BLaER1 (cell line): ENCODE measurements around the gene CLDN14.

Source experiments
- H3K27ac ChIP-seq: shearing (Covaris generic); formaldehyde crosslinking; 2 replicates; pipeline ENCODE4 v1.8.1; 2022
- H3K27me3 ChIP-seq: shearing (Covaris generic); formaldehyde crosslinking; 2 replicates; pipeline ENCODE4 v1.8.1; 2022
- H3K36me3 ChIP-seq: shearing (Covaris generic); formaldehyde crosslinking; 2 replicates; pipeline ENCODE4 v1.8.1; 2022
- H3K4me1 ChIP-seq: shearing (Covaris generic); formaldehyde crosslinking; 2 replicates; pipeline ENCODE4 v1.8.1; 2022
- H3K4me2 ChIP-seq: shearing (Covaris generic); formaldehyde crosslinking; 2 replicates; pipeline ENCODE4 v1.8.1; 2022
- H3K4me3 ChIP-seq: shearing (Covaris generic); formaldehyde crosslinking; 2 replicates; pipeline ENCODE4 v1.8.1; 2022
- H3K9ac ChIP-seq: shearing (Covaris generic); formaldehyde crosslinking; 2 replicates; pipeline ENCODE4 v1.8.1; 2022
- H3K9me3 ChIP-seq: shearing (Covaris generic); formaldehyde crosslinking; 2 replicates; pipeline ENCODE4 v1.8.1; 2022
- H4K20me1 ChIP-seq: shearing (Covaris generic); formaldehyde crosslinking; 2 replicates; pipeline ENCODE4 v1.8.1; 2022
- Cebpa-rat ChIP-seq: shearing (Covaris generic); IDR thresholded peaks from 2 replicates; pipeline ENCODE4 v1.8.1; 2022

Gene CLDN14

GRCh38 chr21:36428761-36429432 is 51.0 kb downstream of the CLDN14 start:
- Histone ChIP-seq H3K9me3 (no peaks in the 10 kb centered on the region), H3K4me3 (no peak overlapping the region), H3K27me3 (peaks cover 10% of the 10 kb centered on the region), H3K9ac (no peak overlapping the region), H3K4me1 (0 out of 2 replicates have a peak, but pooled peaks cover 7% of the 10 kb centered on the region), H4K20me1 (no peaks in the 10 kb centered on the region), H3K4me2 (no peak overlapping the region), H3K36me3 (no peaks in the 10 kb centered on the region), H3K27ac (no peak overlapping the region)
- TF ChIP-seq Cebpa-rat, result no peak

DNA sequence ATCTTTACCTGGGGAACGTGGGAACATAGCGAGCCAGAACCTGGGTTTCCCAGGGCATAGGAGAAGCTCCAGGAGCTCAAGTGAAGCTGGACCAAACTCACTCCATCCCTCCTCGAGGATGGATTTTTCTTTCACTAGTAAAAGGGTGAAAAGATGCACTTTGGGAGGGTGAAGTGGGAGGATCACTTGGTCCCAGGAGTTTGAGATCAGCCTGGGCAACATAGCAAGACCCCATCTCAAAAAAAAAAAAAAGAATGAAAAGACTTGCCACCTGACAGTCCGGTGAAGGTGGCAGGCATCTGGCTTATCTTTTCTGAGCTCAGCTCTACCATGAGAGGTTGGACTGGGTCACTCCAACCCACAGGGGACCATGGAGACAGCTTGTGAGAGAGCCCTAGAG is 52.4 kb downstream of the CLDN14 start:
- TF ChIP-seq Cebpa-rat, result no peak
- Histone ChIP-seq H3K36me3 (no peaks in the 10 kb centered on the region), H3K4me2 (no peak overlapping the region), H3K27me3 (peaks cover 10% of the 10 kb centered on the region), H3K4me3 (no peak overlapping the region), H3K9ac (no peak overlapping the region), H3K27ac (no peak overlapping the region), H4K20me1 (no peaks in the 10 kb centered on the region), H3K4me1 (0 out of 2 replicates have a peak, but pooled peaks cover 7% of the 10 kb centered on the region), H3K9me3 (no peaks in the 10 kb centered on the region)

DNA sequence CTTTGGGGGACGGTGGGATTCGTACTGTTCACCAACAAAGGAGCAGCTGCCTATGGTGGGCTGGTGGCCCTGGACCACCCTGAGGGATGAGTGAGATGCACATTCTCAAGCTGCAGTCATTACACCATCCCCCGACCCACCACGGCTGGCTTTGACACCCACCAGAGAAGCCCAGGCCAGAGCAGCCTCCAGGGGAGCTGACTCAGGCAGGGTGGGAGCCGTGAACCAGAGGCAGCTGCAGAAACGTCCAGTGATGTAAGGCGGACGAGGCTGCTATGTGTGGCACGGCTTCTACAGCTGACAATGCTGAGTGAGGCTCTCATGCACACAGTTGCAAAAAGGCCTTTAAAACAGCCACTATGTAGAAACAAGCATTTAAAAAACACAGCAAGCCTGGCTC is 54.6 kb downstream of the CLDN14 start:
- Histone ChIP-seq H3K27me3 (peaks cover 7% of the 10 kb centered on the region; the same call in 1 of the 2 replicates), H3K27ac (no peak overlapping the region), H4K20me1 (no peaks in the 10 kb centered on the region), H3K36me3 (no peaks in the 10 kb centered on the region), H3K9me3 (no peaks in the 10 kb centered on the region), H3K4me3 (no peak overlapping the region), H3K4me1 (0 out of 2 replicates have a peak, but pooled peaks cover 7% of the 10 kb centered on the region), H3K4me2 (no peak overlapping the region), H3K9ac (no peak overlapping the region)
- no peak for TF ChIP-seq Cebpa-rat

- no peak overlapping the region for H3K9ac ChIP-seq
- H3K4me1 ChIP-seq, result 0 out of 2 replicates have a peak, but pooled peaks cover under 1% of the 10 kb centered on the region
- TF ChIP-seq Cebpa-rat, result no peak
- H3K4me3 ChIP-seq, result no peak overlapping the region
- no peaks in the 10 kb centered on the region for H4K20me1 ChIP-seq
- H3K9me3 ChIP-seq, result no peaks in the 10 kb centered on the region
- H3K27me3 ChIP-seq, result no peaks in the 10 kb centered on the region
- 0 out of 2 replicates have a peak, but pooled peaks cover under 1% of the 10 kb centered on the region for H3K36me3 ChIP-seq
- H3K27ac ChIP-seq, result no peak overlapping the region
- H3K4me2 ChIP-seq, result no peak overlapping the region
Measured at GRCh38 chr21:36424592-36424991, 55.3 kb downstream of the CLDN14 start.

- no peaks in the 10 kb centered on the region for H3K4me1 ChIP-seq
- no peaks in the 10 kb centered on the region for H3K27me3 ChIP-seq
- no peak overlapping the region for H3K4me2 ChIP-seq
- H3K36me3 ChIP-seq, result peaks cover 7% of the 10 kb centered on the region
- no peaks in the 10 kb centered on the region for H3K9me3 ChIP-seq
- no peak overlapping the region for H3K9ac ChIP-seq
- no peak for TF ChIP-seq Cebpa-rat
- H3K4me3 ChIP-seq, result no peak overlapping the region
- H4K20me1 ChIP-seq, result no peaks in the 10 kb centered on the region
- H3K27ac ChIP-seq, result no peak overlapping the region
Measured at GRCh38 chr21:36423771-36424433, 56.0 kb downstream of the CLDN14 start.

DNA sequence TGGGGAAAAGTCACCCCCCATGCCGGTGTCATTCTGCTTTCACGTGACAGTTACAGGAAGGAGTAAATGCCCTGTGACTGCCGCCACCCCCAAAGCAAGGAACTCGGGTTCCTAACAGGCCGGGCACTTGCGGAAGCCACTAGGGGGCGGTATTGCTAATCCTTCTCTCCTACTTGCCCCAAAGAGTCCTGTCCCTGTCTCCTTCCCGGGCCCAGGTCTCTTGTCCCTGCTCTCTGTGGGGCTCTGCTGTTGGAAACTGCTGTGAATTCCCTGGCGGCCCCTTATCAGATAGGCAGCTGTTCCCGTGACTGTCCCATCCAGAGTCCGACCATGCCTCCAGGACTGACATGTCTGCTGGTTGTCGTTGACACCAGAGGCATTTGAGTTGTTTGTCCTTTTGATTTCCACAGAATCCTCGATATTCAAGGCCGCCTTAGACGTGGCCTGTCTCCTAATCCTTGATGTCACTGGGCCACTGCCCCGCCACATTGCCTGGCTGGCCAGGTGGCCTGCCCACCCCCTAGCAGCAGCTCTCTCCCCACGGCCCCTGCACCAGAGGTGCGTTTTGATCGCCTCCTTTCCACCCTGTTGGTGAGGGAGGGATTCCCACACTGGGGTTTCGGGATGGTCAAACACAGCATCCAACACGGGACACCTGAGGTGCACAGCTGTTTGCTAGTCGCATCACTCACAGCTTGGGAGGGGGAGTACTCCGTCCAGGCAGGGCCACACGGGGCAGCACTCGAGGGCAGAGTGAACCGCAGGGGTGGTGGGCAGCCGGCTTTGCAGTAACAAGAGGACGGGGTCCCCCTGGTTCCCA is 57.4 kb downstream of the CLDN14 start:
- H3K27me3 ChIP-seq, result no peaks in the 10 kb centered on the region
- no peaks in the 10 kb centered on the region for H3K9me3 ChIP-seq
- H3K4me2 ChIP-seq, result no peak overlapping the region
- peaks cover 21% of the 10 kb centered on the region for H3K36me3 ChIP-seq
- no peak overlapping the region for H3K4me3 ChIP-seq
- no peaks in the 10 kb centered on the region for H3K4me1 ChIP-seq
- H4K20me1 ChIP-seq, result no peaks in the 10 kb centered on the region
- no peak for TF ChIP-seq Cebpa-rat
- no peak overlapping the region for H3K9ac ChIP-seq
- no peak overlapping the region for H3K27ac ChIP-seq

GRCh38 chr21:36420571-36421339 is 59.2 kb downstream of the CLDN14 start:
- no peak overlapping the region for H3K27ac ChIP-seq
- no peak overlapping the region for H3K4me2 ChIP-seq
- H3K9me3 ChIP-seq, result no peaks in the 10 kb centered on the region
- H3K27me3 ChIP-seq, result no peaks in the 10 kb centered on the region
- H3K9ac ChIP-seq, result no peak overlapping the region
- no peaks in the 10 kb centered on the region for H3K4me1 ChIP-seq
- H3K4me3 ChIP-seq, result no peak overlapping the region
- no peaks in the 10 kb centered on the region for H4K20me1 ChIP-seq
- peaks cover 39% of the 10 kb centered on the region for H3K36me3 ChIP-seq
- no peak for TF ChIP-seq Cebpa-rat

DNA sequence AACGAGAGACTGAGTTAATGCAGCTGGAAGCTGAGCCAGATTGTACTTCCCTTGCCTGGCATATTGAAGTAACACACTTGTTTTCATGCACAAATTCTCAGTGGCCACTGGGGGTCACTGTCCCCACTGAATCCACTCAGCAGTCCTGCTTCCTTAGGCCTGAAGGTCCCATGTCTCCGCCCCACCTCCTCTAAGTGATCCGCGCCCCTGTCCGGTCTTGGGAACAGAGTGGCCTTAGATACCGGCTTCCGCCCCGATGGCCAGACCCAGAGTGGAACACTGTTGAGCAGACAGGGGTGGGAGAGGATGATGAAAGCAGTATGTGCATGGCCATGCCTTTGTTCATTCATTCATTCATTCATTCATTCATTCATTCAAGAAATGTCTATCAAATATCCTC is 59.9 kb downstream of the CLDN14 start:
- no peak overlapping the region for H3K9ac ChIP-seq
- H3K27me3 ChIP-seq, result no peaks in the 10 kb centered on the region
- no peaks in the 10 kb centered on the region for H3K9me3 ChIP-seq
- H3K4me3 ChIP-seq, result no peak overlapping the region
- no peak for TF ChIP-seq Cebpa-rat
- no peaks in the 10 kb centered on the region for H3K4me1 ChIP-seq
- H3K4me2 ChIP-seq, result no peak overlapping the region
- no peaks in the 10 kb centered on the region for H4K20me1 ChIP-seq
- H3K36me3 ChIP-seq, result peaks cover 46% of the 10 kb centered on the region
- no peak overlapping the region for H3K27ac ChIP-seq

- H3K4me2 ChIP-seq, result no peak overlapping the region
- peaks cover 54% of the 10 kb centered on the region for H3K36me3 ChIP-seq
- no peaks in the 10 kb centered on the region for H3K4me1 ChIP-seq
- no peaks in the 10 kb centered on the region for H3K9me3 ChIP-seq
- no peak overlapping the region for H3K4me3 ChIP-seq
- H3K27ac ChIP-seq, result no peak overlapping the region
- no peaks in the 10 kb centered on the region for H4K20me1 ChIP-seq
- no peak overlapping the region for H3K9ac ChIP-seq
- no peaks in the 10 kb centered on the region for H3K27me3 ChIP-seq
- TF ChIP-seq Cebpa-rat, result no peak
Measured at GRCh38 chr21:36419241-36419640, 60.7 kb downstream of the CLDN14 start.
